ENCODE results near the gene DPY19L1.
"Not testable (repeated sequence)": the region's sequence is repeated elsewhere in the genome, so short reads cannot be mapped to it uniquely, and the experiment has no call there.

Gene DPY19L1

DNA sequence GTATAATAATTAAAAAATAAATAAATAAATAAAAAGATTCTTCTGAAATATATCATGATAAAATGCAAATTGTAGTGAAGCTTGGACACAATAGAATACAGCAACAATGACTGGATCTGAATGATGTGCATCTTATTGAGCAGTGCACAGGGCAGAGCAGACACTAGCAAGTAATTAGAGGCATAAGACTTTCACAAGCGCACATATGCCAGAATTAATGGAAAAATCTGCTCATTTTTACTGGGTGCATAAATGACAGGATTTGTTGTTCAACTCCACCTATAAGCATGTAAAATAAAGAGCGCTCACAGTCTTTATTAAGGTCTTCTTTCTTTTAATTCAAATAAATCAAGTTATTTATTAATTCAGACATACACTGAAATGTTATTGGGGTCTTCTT is 125.0 kb downstream of the DPY19L1 start:
- no peak for DNase-seq

DNA sequence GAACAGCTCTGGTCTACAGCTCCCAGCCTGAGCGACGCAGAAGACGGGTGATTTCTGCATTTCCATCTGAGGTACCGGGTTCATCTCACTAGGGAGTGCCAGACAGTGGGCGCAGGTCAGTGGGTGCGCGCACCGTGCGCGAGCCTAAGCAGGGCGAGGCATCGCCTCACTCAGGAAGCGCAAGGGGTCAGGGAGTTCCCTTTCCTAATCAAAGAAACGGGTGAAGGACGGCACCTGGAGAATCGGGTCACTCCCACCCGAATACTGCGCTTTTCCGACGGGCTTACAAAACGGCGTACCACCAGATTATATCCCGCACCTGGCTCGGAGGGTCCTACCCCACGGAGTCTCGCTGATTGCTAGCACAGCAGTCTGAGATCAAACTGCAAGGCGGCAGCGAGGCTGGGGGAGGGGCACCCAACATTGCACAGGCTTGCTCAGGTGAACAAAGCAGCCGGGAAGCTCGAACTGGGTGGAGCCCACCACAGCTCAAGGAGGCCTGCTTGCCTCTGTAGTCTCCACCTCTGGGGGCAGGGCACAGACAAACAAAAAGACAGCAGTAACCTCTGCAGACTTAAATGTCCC is 130.9 kb downstream of the DPY19L1 start:
- DNase-seq: peak; percentile 27

DNA sequence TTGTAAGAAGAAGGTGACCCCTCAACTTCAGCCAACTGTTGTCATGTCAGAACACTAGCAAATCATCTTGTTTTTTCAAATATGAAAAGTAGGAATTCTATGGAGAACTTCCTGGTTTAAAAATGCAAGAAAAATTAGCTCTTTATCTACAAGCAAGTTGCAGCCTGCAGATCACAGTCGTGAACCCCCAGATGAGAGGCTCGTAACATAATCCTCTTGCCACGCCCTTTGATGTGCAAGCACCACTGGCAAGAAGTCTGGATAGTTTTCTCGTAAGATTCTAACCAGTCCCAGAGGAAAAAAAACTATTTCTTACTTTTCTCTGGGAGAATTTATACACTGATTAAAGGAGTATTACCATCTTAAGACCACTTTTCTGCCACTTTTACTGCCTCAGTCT is 132.3 kb downstream of the DPY19L1 start:
- no peak for DNase-seq

DNA sequence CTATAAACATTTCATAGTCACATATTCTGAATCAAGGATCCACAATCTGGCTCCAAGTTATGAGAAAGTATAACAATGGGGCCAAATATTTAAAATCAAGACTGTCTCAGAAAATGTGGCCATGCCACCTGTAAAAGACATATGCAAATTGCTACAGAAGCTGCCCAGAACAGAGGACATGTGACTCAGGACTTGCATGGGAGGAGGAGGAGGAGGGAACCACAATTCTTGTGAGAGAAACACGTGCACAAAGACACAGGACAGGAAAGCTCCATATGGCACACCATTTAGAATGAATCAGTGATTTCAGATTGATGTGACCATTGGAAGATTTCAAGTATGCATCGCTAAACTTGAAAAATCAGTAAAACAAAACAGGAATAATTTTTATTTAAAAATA is 133.4 kb downstream of the DPY19L1 start:
- not testable (repeated sequence) for DNase-seq

DNA sequence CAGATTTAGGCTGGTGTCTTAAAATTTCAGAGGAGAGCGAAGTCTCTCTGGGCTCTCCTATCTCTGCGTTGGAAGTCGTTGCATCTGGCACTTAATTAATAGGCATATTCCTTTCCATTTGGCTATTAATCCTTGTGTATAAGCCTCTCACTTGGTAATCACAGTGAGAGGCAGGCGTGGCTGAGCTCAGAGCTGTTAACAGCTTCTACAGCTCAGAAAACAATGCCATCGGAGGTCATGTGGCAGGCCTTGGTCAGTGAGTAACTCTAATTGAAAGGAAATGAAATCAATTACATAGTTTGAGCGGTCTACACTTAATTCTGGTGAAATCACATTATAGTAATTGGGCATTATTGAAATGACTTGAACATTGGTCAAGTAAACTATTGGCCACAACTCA is 135.1 kb downstream of the DPY19L1 start:
- DNase-seq: no peak

DNA sequence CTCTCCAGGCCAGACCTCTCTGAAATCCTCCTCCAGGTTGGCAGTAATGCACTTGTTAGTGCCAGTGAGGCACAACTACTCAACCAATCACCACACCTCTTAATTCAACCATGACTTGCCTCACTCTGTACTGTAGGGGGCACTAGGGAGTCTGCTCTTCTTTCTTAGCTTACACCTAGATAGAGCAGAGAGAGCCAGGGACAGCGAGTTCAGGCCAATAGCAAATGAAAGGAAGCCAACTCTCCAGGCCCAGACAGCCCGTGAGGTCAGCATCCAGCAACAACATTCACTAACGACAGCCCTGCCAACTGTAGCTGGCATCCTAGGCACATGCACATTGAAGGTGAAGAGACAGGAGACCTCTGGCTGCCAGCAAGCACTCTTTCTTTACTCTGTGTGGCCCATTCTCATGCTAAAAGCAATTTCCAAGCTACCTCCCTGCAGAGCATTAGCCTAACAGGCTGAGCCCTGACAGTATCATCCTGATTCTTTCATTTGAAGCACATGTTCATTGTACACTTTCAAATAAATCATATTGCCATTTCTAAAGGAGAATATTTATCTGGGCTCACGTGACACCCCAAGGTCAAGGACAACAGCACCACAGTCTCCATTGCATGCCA is 136.3 kb downstream of the DPY19L1 start:
- peak; percentile 46 for DNase-seq

DNA sequence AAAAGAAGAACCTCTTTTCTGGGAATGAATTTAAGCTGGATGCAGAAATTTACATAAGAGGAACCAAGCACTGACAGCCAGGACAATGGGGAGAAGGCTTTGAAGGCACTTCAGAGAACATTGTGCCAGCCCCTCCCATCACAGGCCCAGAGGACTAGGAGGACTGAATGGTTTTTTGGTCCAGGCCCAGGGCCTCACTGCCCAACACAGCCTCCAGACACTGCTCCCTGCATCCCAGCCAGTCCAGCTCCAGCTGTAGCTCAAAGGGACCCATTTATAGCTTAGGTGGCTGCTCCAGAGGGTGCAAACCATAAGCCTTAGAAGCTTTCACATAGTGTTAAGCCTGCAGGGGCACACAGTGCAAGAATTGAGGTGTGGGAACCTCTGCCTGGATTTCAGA is 142.1 kb downstream of the DPY19L1 start:
- DNase-seq: no peak

DNA sequence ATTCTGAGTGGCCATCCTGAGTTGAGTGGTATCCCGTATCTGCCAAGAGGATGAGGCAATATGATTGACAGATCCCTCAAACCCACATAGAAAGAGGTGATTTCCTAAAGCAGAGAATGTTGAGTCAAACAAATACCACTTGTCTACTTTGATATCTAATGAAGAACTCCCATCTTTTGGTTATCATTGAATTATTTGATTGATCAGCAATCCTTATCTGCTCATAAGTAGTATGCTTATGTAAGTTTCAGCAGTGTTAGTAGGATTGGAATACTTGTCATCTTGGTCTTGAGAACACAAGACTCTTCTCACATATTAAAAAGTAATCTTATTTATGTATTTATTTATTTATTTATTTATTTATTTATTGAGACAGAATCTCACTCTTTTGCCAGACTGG is 147.3 kb downstream of the DPY19L1 start:
- DNase-seq: no peak

DNA sequence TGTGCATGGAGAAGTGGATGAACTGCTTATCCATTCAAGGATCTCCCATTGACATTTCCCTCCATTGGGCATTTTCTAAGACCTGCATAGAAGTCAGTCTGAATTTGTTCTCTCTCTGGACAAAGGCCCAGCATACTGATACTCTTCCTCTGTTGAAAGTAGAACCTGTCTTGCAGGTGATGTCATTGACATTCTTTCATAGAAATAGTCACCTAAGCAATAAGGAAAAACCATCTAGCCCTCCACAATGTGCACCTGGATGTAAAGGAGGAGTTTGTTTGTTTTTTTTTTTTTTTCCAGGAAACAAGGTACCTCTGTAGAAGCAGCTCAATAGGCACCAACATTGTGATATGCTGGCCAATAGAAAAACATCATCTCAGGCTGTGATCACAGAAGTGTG is 150.4 kb downstream of the DPY19L1 start:
- no peak for DNase-seq

DNA sequence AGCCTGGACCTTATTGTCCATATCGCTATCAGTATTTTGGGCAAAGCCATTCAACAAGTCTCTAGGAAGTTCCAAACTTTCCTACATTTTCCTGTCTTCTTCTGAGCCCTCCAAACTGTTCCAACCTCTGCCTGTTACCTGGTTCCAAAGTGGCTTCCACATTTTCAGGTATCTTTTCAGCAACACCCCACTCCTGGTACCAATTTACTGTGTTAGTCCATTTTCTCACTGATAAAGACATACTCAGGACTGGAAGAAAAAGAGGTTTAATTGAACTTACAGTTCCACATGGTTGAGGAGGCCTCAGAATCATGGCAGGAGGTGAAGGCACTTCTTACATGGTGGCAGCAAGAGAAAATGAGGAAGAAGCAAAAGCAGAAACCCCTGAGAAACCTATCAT is 153.4 kb downstream of the DPY19L1 start:
- not testable (repeated sequence) for DNase-seq

DNA sequence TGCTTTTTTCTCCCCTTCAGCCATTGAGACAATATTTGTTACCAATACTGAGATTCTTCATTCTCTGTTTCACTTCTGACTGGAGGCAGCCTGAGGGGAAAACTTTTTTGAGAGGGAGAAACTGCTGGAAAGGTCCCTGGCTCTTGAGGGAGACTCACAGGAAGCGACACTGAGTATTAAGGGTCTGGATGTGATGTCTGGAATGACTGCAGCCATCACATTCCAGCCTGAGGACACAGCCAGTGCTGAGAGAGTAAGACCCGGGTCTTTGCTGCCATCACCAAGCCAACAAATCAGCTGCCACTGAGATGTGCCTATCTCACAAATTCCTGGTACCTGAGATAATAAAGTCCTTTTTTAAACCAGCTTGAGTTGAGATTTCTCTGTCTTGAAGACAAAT is 157.4 kb downstream of the DPY19L1 start:
- no peak for DNase-seq

DNA sequence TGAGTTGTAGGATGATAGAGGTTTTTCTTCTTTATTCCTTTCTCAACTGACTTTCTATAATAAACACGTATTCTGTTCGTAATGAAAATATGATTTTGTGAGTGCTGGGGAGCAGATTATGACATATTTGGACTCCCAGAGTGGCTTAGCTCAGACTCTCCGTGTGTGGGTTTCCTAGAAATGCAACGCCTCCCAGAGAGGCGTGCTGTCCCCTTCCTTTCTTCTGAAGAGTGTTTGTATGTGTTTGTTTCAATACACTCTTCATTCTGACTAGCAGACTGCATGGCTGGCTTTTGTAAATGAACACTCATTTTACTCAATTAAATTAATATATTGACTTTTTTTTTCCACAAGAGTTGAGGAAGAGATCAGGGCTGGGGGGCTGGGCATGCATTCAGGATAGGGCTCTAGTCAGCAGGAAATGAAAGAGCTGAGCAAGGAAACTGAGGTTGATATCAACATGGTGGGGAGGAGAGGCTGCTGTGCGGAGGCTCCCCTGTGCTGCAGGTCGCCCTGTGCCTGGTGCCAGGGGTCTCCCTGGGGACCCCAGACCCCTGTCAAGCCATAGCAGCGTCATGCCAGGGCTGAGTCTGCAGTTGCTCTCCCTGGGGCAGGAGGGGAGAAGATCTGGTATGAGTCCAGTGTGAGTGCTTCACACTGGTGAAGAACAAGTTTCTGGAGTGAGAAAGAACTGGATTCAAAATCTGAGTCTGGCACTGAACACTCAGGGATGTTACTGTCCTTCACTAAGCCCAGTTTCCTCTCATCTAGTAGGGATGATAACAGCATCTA is 158.1 kb downstream of the DPY19L1 start:
- not testable (repeated sequence) for DNase-seq

All from NCI-H69 (cell line).